Esophagus squamous epithelium (tissue), 5 donors: ENCODE measurements around the gene ZCWPW2. TPM values are rescaled to one million over a fixed set of nuclear protein-coding genes. Genes with fewer than 3 reads are reported as not detected.

Experiments used
- DNase-seq: peaks from one replicate; lab custom pipeline; 2025; lab: John Stamatoyannopoulos, UW
- H3K27ac ChIP-seq, 4 donors: fragments of 200-600 bp; sonication (generic); one replicate each; pipeline ENCODE4 v1.5.1; 2016 to 2019; ENCODE audit warnings: mild to moderate bottlenecking in 1 of 4
- H3K27me3 ChIP-seq, 4 donors: fragments of 200-600 bp; sonication (generic); 1 replicate in 3 of 4; 2 replicates in 1 of 4; pipeline versions ENCODE4 v1.5.1 to v1.6.0; 2017 to 2021; ENCODE audit warnings: antibody characterized with exemption in 1 of 4
- H3K36me3 ChIP-seq, 3 donors: fragments of 200-600 bp; sonication (generic); one replicate each; pipeline ENCODE4 v1.5.1; 2016 to 2019
- H3K4me1 ChIP-seq, 3 donors: fragments of 200-600 bp; sonication (generic); one replicate each; pipeline ENCODE4 v1.5.1; 2017 to 2019
- H3K4me3 ChIP-seq, 4 donors: fragments of 200-600 bp; sonication (generic); 1 replicate in 3 of 4; 2 replicates in 1 of 4; pipeline ENCODE4 v1.5.1; 2016 to 2019; ENCODE audit warnings: mild to moderate bottlenecking in 2 of 4, moderate library complexity in 1 of 4
- H3K9me3 ChIP-seq, 3 donors: fragments of 200-600 bp; sonication (generic); one replicate each; pipeline ENCODE4 v1.5.1; 2016 to 2019
- POLR2A ChIP-seq, 4 donors: fragments of 450-650 bp; IDR thresholded peaks; one replicate each; pipeline ENCODE4 v1.6.1; 2017; ENCODE audit warnings: antibody characterized with exemption in 4 of 4, mild to moderate bottlenecking in 4 of 4, moderate library complexity in 3 of 4
- WGBS, 2 donors: methylation state at CpG; one replicate each; pipeline ENCODE4 v1.1.5; 2018; 5-methylcytosine and 5-hydroxymethylcytosine counted together
- intact Hi-C: fragments of 100-400 bp; cut with DNase I; formaldehyde crosslinking; loops from one replicate; pipeline ENCODE4 v1.15.0; 2022
- total RNA-seq, 4 donors: library from RNA; depleted of rRNA; stranded (reverse); fragments of >200 nt; gene quantifications; one replicate each; pipeline ENCODE4 v1.1.0, GENCODE V29; 2016
- TF ChIP-seq, protein P1 (sequence below), 6 experiments: fragments of 450-650 bp in 4 of 6; fragments of 200-600 bp in 2 of 6; sonication (generic) in 2 of 6; IDR thresholded peaks; one replicate each; pipeline ENCODE4 v1.5.1; 2016 to 2019; ENCODE audit warnings: antibody characterized with exemption in 6 of 6, mild to moderate bottlenecking in 4 of 6, moderate library complexity in 4 of 6
- donor health status: DM: yes; HTN: yes; CAD: no.

The ZCWPW2 gene
- total RNA-seq, 4 donors from 2014 or later: 0.35 to 1.3 (median 0.74) TPM

DNA sequence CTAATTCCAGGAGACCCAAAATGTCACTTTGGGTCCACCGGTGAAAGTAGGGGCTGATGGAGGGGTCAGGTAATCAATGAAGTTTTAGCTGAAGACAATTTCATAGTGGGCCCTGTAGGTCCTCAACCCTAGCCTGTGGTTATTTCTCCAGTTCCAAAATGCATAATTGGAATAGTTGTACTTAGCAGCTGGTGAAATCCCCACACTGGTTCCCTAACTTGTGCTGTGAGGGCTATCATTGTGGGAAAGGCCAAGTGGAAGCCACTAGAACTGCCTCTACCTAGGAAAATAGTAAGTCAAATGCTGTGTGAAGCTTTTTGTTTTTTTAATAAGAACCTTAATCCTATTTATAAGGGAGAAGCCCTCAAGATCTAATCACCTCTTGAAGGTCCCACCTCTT lies 193.8 kb downstream of the ZCWPW2 start:
- no peaks in the 10 kb centered on the region for H3K27me3 ChIP-seq
- H3K4me1 ChIP-seq: no peaks in the 10 kb centered on the region
- DNase-seq: no peak
- H3K36me3 ChIP-seq: no peaks in the 10 kb centered on the region
- no peak overlapping the region for H3K4me3 ChIP-seq
- intact Hi-C loops: no loop called here
- peaks cover 0 to 11% (median 0%) of the 10 kb centered on the region in 3 donors for H3K9me3 ChIP-seq
- no peak for TF ChIP-seq POLR2A (IDR thresholded peaks at IDR 0.05)
- TF ChIP-seq, protein P1, sequence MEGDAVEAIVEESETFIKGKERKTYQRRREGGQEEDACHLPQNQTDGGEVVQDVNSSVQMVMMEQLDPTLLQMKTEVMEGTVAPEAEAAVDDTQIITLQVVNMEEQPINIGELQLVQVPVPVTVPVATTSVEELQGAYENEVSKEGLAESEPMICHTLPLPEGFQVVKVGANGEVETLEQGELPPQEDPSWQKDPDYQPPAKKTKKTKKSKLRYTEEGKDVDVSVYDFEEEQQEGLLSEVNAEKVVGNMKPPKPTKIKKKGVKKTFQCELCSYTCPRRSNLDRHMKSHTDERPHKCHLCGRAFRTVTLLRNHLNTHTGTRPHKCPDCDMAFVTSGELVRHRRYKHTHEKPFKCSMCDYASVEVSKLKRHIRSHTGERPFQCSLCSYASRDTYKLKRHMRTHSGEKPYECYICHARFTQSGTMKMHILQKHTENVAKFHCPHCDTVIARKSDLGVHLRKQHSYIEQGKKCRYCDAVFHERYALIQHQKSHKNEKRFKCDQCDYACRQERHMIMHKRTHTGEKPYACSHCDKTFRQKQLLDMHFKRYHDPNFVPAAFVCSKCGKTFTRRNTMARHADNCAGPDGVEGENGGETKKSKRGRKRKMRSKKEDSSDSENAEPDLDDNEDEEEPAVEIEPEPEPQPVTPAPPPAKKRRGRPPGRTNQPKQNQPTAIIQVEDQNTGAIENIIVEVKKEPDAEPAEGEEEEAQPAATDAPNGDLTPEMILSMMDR (IDR thresholded peaks at IDR 0.05): no peak
- 0 to 91% methylated on average over 1 of the region's 1 CpG for WGBS, 2 donors
- H3K27ac ChIP-seq: no peak overlapping the region

DNA sequence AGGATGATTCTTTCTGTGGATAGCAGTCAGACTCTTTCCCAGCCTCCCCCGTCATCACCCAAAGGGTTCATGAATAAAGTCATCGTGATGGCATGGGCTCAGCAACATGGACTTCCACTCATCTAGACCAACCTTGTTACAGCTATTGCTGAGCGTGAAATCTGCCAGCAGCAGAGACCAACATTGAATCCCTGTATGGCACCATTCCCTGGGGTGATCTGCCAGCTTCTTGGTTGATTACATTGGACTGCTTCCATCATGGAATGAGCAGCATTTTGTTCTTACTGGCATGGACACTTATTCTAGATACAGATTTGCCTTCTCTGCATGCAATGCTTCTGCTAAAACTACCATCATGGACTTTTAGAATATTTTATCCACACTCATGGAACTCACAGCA lies 195.7 kb downstream of the ZCWPW2 start:
- TF ChIP-seq, protein P1 (IDR thresholded peaks at IDR 0.05): no peak
- no peak for TF ChIP-seq POLR2A (IDR thresholded peaks at IDR 0.05)
- no peaks in the 10 kb centered on the region for H3K27me3 ChIP-seq
- peaks cover 0 to 11% (median 0%) of the 10 kb centered on the region in 3 donors for H3K9me3 ChIP-seq
- intact Hi-C loops: no loop called here
- no peak overlapping the region for H3K27ac ChIP-seq
- no peak overlapping the region for H3K4me3 ChIP-seq
- WGBS, 2 donors: 60 to 72% methylated on average over 3 of the region's 3 CpGs
- H3K36me3 ChIP-seq: no peaks in the 10 kb centered on the region
- DNase-seq: no peak
- no peaks in the 10 kb centered on the region for H3K4me1 ChIP-seq

DNA sequence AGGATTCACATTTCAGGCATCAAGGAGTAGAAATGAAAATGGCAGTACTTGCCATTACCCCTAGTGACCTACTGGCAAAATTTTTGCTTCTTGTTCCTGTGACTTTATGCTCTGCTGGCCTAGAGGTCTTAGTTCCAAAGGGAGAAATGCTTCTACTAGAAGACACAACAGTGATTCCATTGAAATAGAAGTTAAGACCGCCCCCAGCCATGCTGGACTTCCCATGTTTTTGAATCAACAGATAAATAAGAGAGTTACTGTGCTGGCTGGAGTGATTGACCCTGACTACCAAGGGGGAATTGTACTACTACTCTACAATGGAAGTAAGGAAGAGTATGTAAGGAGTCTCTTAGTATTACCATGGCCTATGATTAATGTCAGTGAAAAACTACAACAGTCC lies 196.3 kb downstream of the ZCWPW2 start:
- no peaks in the 10 kb centered on the region for H3K27me3 ChIP-seq
- no peak overlapping the region for H3K4me3 ChIP-seq
- peaks cover 0 to 11% (median 0%) of the 10 kb centered on the region in 3 donors for H3K9me3 ChIP-seq
- TF ChIP-seq, protein P1 (IDR thresholded peaks at IDR 0.05): no peak
- no peak for TF ChIP-seq POLR2A (IDR thresholded peaks at IDR 0.05)
- H3K36me3 ChIP-seq: no peaks in the 10 kb centered on the region
- H3K27ac ChIP-seq: no peak overlapping the region
- no peak for DNase-seq
- H3K4me1 ChIP-seq: no peaks in the 10 kb centered on the region
- intact Hi-C loops: no loop called here
- WGBS, 2 donors: 67 to 75% methylated on average over 1 of the region's 1 CpG

DNA sequence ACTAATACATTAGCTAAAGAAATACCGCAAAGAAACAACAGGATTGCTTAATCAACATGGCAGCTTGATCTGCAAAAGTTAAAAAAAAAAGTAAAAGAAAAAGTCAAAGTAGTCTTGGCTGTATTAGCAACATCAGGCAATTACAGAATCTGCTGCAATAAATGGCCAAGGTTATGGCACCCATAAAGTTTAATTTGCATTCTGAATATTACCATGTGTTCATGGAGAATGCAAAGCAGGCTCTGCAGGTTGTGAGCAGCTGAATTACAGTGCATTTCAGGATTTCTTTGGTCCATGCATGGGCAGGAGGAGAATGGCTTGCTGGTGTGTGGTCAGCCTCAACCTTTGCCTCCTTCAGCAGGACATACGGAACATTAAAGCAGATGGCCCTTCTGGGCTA lies 199.2 kb downstream of the ZCWPW2 start:
- DNase-seq: no peak
- Histone ChIP-seq H3K27me3 (no peaks in the 10 kb centered on the region), H3K27ac (no peak overlapping the region), H3K9me3 (no peaks in the 10 kb centered on the region), H3K4me3 (no peak overlapping the region), H3K36me3 (no peaks in the 10 kb centered on the region), H3K4me1 (no peaks in the 10 kb centered on the region)
- intact Hi-C loops: no loop called here
- no peak for TF ChIP-seq POLR2A (IDR thresholded peaks at IDR 0.05)
- TF ChIP-seq, protein P1 (IDR thresholded peaks at IDR 0.05): no peak
- WGBS, 2 donors: 89 to 93% methylated on average over 2 of the region's 2 CpGs

DNA sequence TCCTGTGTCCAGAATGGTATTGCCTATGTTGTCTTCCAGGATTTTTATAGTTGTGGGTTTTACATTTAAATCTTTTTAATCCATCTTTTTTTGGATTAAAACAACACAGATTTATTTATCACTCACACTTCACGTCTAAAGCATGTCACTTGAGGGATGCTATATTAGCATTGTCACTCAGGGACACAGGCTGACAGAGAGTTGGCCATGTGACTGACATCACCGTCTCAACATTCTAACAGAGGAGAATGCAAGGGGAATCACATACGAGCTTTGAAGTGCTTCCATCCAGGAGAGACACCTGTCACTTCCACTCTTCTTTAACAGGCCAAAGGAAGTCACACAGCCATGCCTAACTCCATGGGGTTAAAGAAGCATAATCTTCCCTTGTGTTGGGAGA lies 204.7 kb downstream of the ZCWPW2 start:
- TF ChIP-seq POLR2A (IDR thresholded peaks at IDR 0.05): no peak
- TF ChIP-seq, protein P1 (IDR thresholded peaks at IDR 0.05): no peak
- Histone ChIP-seq H3K4me1 (no peaks in the 10 kb centered on the region), H3K27me3 (no peaks in the 10 kb centered on the region), H3K4me3 (no peak overlapping the region), H3K36me3 (no peaks in the 10 kb centered on the region), H3K9me3 (no peaks in the 10 kb centered on the region), H3K27ac (no peak overlapping the region)
- 49 to 63% methylated on average over 3 of the region's 3 CpGs for WGBS, 2 donors
- DNase-seq: no peak
- intact Hi-C loops: no loop called here
